Glutamatergic neuron (in vitro differentiated cells): ENCODE measurements around the gene LAMP1. TPM values are rescaled to one million over a fixed set of nuclear protein-coding genes. Genes with fewer than 3 reads are reported as not detected.

Experiments used
- DNase-seq: peaks from one replicate; pipeline ENCODE4 v3.0.0; 2022
- H3K27ac Mint-ChIP-seq: one replicate; pipeline ENCODE4 v1.8.0; 2020; ENCODE audit warnings: mild to moderate bottlenecking, mixed read lengths, inconsistent platforms; ENCODE audit not compliant: unreplicated experiment
- H3K27me3 Mint-ChIP-seq: one replicate; pipeline ENCODE4 v1.8.0; 2020; ENCODE audit warnings: mild to moderate bottlenecking, moderate library complexity, mixed read lengths, inconsistent platforms; ENCODE audit not compliant: unreplicated experiment
- H3K36me3 Mint-ChIP-seq: one replicate; pipeline ENCODE4 v1.8.0; 2020; ENCODE audit warnings: mild to moderate bottlenecking, mixed read lengths, inconsistent platforms; ENCODE audit not compliant: unreplicated experiment
- H3K4me1 Mint-ChIP-seq: one replicate; pipeline ENCODE4 v1.8.0; 2020; ENCODE audit warnings: mild to moderate bottlenecking, low read depth, mixed read lengths, inconsistent platforms; ENCODE audit not compliant: unreplicated experiment
- H3K4me3 Mint-ChIP-seq: one replicate; pipeline ENCODE4 v1.8.0; 2020; ENCODE audit warnings: mild to moderate bottlenecking, mixed read lengths, inconsistent platforms; ENCODE audit not compliant: unreplicated experiment
- H3K9me3 Mint-ChIP-seq: one replicate; pipeline ENCODE4 v1.8.0; 2020; ENCODE audit warnings: mild to moderate bottlenecking, moderate library complexity, mixed read lengths, inconsistent platforms; ENCODE audit not compliant: unreplicated experiment
- CTCF ChIP-seq: fragments of 200-600 bp; sonication (generic); IDR thresholded peaks from one replicate; pipeline ENCODE4 v1.5.0; 2021; ENCODE audit not compliant: partially characterized antibody, unreplicated experiment
- total RNA-seq: library from RNA; stranded (reverse); fragmentation: NEBNext Ultra II Directional; extraction: Animal tissue kit (Norgen Biotek cat#: 25700); gene quantifications from one replicate; pipeline ENCODE4 v1.2.1, GENCODE V29; 2021; ENCODE audit not compliant: unreplicated experiment

The LAMP1 gene
- total RNA-seq, 1 donor from 2014 or later = 113 TPM

GRCh38 chr13:113291129-113291528, 5.9 kb upstream of the LAMP1 start:
- peaks cover 6% of the 10 kb centered on the region for H3K4me1 Mint-ChIP-seq
- DNase-seq = no peak
- no peaks in the 10 kb centered on the region for H3K36me3 Mint-ChIP-seq
- peaks cover 8% of the 10 kb centered on the region for H3K9me3 Mint-ChIP-seq
- no peak overlapping the region for H3K27ac Mint-ChIP-seq
- H3K4me3 Mint-ChIP-seq = no peak overlapping the region
- peaks cover 2% of the 10 kb centered on the region for H3K27me3 Mint-ChIP-seq
- no peak for TF ChIP-seq CTCF

- H3K36me3 Mint-ChIP-seq = no peaks in the 10 kb centered on the region
Observed at GRCh38 chr13:113292021-113292862, 4.8 kb upstream of the LAMP1 start.

GRCh38 chr13:113293686-113294085, 3.4 kb upstream of the LAMP1 start:
- Mint-ChIP-seq H3K27ac (no peak overlapping the region), H3K4me3 (no peak overlapping the region), H3K4me1 (peaks cover 19% of the 10 kb centered on the region), H3K27me3 (peaks cover 15% of the 10 kb centered on the region), H3K36me3 (no peaks in the 10 kb centered on the region), H3K9me3 (peaks cover 21% of the 10 kb centered on the region)
- no peak for DNase-seq
- TF ChIP-seq CTCF = no peak

More at GRCh38 chr13:113292021-113292862, 4.8 kb upstream of the LAMP1 start:
- peaks cover 9% of the 10 kb centered on the region for H3K27me3 Mint-ChIP-seq
- peak overlapping the region; percentile 34 for H3K27ac Mint-ChIP-seq
- peaks cover 8% of the 10 kb centered on the region for H3K4me1 Mint-ChIP-seq
- peak overlapping the region; percentile 23 for H3K4me3 Mint-ChIP-seq
- DNase-seq = no peak
- no peak for TF ChIP-seq CTCF
- peaks cover 16% of the 10 kb centered on the region for H3K9me3 Mint-ChIP-seq

- Mint-ChIP-seq H3K9me3 (peaks cover 20% of the 10 kb centered on the region), H3K27me3 (peaks cover 15% of the 10 kb centered on the region), H3K36me3 (no peaks in the 10 kb centered on the region), H3K27ac (peak overlapping the region; percentile 13), H3K4me3 (peak overlapping the region; percentile 32), H3K4me1 (peaks cover 19% of the 10 kb centered on the region)
- no peak for TF ChIP-seq CTCF
- no peak for DNase-seq
Observed at GRCh38 chr13:113295776-113296175, 1.3 kb upstream of the LAMP1 start.

GRCh38 chr13:113297370-113298042, 467 bp downstream of the LAMP1 start:
- TF ChIP-seq CTCF = no peak
- peak overlapping the region; percentile 92 for H3K4me3 Mint-ChIP-seq
- peaks cover 13% of the 10 kb centered on the region for H3K4me1 Mint-ChIP-seq
- peak; percentile 51 for DNase-seq
- H3K27ac Mint-ChIP-seq = peak overlapping the region; percentile 85
- H3K9me3 Mint-ChIP-seq = peaks cover 20% of the 10 kb centered on the region
- H3K27me3 Mint-ChIP-seq = peaks cover 15% of the 10 kb centered on the region
- no peaks in the 10 kb centered on the region for H3K36me3 Mint-ChIP-seq
